Fibroblast of gingiva (primary cell): ENCODE data around the gene PKD1.
"Not testable (repeated sequence)": the region's sequence is repeated elsewhere in the genome, so short reads cannot be mapped to it uniquely, and the experiment has no call there.

ENCODE experiments used
- DNase-seq: peaks from one replicate; pipeline ENCODE4 v3.0.0-alpha.2; 2011; ENCODE audit warnings: low read depth

PKD1 gene

DNA sequence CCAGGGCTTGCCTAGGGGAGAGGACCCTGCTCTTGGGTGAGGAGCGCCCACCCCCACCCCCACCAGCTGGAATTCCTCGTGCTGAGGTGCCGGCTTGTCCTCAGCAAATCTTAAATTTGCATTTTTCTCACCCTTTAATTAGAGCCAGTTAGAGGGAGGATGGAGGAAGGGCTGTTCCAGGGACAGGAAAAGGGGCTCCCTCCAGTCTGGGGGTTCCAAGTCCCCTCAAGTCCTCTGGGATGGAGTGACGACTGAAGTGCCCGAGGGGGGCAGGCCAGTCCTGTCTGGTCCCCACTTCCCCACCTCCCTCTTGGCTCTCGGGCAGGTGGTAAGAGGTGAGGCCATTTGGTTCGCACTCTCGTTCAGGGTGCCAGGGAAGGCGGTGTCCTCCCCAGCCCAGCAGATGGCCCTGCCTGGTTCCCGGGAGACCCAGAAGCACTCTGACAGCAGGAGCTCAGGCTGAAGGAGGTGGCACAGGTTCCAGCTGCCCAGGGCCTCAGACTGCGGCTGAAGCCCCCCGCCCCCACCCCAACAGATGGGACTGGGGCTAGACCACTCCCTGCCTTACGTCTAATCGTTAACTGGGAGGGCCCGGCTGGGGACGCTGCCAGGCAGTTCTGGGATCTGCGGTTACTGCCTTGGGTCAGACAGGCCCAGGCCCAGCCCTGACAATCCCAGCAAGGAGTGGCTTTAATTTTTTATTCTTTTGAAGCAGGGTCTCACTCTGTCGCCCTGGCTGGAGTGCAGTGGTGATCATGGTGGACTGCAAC lies 14.9 kb upstream of the PKD1 start:
- no peak for DNase-seq

DNA sequence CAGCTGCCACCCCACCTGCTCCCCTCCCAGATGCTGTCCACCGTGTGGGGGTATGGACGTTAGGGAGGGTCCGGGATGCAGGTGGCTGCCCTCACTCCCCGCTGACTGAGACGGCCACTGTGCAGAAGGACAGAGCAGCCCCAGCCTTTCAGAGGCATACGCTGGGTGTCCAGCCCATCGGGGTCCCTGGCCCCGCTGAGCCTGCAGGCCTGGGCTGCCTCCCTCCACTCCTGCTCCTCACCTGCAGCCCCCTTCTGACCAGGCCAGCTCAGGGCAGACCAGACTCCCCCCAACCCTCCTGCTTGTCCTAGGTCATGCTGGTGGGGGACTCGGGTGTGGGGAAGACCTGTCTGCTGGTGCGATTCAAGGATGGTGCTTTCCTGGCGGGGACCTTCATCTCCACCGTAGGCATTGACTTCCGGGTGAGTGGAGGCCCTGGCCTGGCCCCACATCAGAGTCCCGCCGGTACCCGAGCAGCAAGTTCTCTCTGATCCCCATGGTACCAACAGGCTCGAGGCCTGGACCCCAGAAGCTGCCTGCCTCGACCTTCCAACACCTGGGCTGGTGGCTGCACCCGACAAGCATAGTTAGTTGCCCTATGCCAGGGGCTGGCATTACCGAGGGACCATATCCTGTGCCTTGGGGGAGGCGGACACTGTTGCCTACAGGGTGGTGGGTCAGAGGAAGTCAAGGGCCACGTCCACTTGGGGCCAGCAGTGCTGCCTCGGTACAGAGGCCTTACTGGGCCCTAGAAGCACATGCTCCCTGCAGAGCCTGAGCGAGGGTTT lies 14.1 kb upstream of the PKD1 start:
- DNase-seq = no peak

DNA sequence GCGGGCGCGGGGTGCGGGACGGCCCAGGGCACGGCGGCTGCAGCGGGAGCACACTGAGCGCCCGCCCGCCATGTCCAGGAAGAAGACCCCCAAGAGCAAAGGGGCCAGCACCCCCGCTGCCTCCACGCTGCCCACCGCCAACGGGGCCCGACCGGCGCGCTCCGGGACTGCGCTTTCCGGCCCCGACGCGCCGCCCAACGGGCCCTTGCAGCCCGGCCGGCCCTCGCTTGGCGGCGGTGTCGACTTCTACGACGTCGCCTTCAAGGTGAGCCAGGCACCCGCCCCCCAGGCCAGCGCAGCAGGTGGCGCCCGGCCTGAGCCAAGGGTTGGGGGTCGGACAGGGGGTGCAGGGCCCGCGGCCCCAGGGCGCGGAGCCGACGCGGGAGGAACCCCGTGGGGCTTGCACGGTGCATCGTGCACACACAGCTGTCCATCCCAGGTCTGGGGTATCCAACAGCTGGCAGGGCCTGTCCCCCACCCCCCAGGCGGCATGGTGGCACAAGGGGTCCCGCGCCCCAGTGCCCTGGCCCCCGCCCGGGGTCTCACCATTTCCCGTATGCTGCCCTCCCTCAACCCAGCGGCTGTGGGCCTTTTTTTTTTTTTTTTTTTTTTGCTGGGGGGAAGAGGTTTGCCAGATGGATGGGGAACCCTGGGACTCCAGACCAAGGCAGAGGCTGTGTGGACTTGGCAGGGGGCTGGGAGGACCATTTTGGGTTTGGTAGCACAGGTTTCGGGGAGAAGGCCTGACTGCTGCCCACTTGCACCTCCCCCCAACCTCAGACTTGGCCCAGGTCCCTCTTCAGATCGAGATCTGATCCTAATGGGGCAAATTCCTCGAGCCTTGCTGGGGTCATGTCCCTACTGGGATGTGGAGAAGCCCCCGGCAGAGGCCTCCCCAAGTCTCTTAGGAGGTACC lies 13.3 kb upstream of the PKD1 start:
- DNase-seq = no peak

DNA sequence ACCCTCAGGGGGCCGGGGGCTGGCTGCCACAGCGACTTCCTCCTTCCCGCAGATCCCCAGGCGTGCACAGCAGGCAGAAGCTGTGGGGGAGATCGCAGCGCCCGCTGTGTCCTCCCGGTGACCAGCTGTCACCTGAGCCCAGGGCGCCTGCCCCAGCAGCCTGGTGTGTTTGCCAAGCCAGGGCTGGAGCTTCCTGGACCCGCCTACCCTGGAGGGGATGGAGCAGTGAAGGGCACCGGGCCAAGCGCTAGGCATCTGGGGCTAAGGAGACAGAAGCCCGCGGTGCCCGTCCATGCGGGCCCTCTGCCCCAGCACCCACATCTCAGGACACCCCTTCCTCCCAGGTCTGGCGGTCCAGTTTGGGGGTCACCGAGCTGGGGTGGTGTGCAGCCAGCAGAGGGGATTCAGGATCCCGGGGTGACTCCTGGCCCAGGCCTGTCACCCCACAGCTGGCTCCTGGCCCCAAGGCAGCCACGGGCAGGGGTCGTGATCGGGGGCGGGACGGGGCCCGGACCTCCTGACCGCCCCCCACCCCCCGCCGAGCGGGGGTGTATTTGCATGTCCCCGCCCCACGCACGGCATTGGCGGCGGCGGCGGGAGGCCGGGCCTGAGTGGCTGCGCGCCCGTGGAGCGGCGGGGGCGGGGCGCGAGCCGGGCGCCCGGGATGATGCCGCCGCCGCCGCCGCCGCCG lies 12.4 kb upstream of the PKD1 start, which contains the start of gene RAB26:
RAB26 (plus strand) TSS at position 645 of the 691 bp plus-strand sequence. CDS start 159 bp downstream, outside the sequence.
- DNase-seq = peak; percentile 52

DNA sequence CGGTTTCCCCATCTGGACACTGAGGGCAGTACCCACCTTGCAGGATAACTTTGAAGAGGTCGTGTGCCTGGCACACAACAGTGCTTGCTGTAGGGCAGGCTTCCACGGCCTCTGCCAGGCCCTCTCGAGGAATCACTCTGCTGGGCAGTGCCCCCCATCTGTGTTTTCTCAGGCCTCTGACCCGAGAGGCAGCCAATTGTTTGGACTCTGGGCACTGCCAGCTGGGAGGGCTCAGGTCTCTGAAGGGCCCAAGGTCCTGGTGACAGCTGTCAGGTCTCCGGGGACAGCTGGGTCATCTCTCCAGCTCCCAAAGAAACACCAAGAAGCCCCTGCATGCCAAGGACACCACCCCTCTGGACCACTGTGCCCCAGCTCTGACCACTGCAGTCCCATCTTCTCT lies 11.7 kb upstream of the PKD1 start:
- DNase-seq = no peak

DNA sequence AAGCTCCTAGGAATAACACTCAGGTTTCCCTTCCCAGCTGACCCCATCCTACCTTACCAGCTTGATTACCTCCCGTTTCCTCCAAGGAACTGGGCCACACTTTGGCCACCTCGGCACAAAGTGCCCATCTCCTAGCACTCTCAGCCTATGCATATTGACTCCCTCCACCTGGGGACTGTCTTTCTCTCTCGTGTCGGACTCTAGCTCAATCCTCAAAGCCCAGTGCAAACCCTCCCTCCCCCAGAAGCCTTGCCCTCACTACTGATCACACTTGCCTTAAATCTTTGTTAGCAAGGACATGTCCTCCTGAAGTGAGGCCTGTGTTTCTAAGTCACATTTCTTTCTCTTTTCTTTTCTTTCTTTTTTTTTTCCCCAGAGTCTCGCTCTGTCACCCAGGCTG lies 10.1 kb upstream of the PKD1 start:
- DNase-seq = no peak

DNA sequence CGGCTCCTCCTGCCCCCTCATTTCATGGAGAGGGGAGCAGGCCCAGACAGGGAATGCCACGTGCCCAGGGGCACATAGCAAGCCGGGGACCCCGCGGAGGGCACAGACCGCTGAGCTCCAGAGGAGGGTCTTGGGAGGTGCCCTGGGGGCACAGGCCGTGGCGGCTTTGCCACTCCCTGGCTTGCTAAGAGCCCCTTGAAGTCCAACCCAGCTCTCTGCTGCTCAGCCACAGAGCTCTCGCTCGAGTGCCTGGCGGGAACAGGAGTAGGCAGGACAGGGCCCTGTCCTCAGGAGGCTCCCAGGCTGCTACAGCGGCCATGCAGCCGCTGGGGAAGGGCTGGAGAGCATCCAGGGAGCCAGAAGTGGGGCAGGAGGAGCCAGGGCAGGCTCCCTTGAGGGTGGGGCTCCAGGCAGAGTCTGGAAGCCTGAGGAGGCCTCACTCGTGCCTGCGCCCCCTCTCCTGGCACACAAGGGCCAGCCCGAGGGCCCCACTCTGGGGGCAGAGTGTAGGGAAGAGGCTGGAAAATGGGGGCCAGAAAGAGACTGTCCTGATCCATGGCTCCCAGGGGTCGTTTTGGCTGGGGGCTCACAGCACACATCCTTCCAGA lies 8.3 kb upstream of the PKD1 start:
- DNase-seq = no peak

DNA sequence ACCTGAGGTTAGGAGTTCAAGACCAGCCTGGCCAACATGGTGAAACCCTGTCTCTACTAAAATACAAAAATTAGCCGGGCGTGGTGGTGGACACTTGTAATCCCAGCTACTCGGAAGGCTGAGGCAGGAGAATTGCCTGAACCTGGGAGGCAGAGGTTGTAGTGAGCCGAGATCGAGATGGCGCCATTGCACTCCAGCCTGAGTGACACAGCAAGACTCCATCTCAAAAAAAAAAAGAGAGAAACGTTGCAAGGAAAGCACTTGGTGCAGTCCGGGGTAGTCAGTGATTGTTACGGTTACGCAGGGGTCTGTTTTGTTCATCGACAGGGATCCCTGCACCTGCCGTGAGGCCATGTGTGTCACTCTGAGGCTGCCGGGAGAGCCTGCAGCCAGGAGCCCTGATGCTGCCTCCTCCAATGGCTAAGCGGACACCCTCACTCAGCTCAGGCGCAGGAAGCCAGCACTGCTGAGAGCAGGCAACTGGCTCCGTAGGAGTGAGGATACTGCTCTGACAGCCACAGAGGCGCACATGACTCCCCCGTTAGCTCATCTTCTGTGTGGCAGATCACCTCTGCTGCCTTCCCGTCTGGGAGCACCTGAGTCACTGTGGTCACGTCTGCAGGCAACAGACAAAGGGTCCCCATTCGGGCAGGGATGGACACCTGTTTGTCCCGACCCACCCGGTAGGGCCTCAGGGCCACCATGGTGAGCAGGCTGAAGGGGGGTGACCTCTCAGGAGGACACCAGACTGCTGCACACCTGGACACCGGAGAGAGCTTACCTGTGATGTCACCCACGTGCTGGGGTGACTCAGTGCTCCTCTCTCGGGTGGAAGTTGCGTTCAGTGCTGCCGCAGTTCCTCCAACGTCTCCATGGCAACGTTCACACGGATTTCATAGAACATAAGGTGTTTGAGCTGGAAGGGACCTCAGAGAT lies 7.5 kb upstream of the PKD1 start:
- DNase-seq = no peak

DNA sequence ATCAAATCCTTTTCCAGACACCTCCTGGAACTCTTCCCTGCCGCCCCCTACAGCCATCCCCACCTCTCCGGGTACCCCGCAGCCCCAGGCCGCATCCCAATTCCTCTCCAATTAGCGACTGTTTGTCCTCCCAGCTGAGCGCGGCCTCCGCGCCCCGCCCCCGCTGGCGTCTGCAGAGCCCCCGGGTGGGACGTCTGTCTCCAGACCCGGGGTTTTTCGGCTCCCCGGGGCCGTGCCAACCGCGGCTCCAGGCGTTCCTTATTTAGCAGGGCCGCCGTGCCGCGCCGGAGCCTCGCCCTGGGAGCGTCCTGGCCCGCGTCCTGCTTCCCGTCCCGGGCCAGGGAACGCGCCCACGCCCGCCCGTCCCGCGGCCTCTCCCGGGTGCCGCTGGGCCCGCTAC lies 627 bp downstream of the PKD1 start:
- DNase-seq = not testable (repeated sequence)

DNA sequence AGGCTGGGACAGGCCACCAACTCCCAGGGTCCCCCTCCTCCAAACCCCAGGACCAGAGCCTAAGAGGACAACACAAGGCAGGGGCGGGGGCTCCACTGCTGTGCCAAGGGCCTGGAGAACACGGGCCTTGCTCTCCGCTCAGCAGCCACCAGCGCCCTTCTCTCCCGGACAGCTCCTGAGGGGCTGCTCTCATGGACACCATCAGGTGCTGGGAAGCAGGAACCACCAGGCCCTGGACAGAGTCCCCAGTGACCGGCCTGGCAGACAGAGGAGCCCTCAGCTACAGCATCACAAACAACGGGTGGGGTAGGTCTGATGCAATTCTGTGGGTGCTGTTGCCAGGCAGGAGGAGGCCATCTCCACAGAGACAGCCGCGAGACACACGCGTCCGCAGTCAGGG lies 1.9 kb downstream of the PKD1 start:
- DNase-seq = not testable (repeated sequence)

DNA sequence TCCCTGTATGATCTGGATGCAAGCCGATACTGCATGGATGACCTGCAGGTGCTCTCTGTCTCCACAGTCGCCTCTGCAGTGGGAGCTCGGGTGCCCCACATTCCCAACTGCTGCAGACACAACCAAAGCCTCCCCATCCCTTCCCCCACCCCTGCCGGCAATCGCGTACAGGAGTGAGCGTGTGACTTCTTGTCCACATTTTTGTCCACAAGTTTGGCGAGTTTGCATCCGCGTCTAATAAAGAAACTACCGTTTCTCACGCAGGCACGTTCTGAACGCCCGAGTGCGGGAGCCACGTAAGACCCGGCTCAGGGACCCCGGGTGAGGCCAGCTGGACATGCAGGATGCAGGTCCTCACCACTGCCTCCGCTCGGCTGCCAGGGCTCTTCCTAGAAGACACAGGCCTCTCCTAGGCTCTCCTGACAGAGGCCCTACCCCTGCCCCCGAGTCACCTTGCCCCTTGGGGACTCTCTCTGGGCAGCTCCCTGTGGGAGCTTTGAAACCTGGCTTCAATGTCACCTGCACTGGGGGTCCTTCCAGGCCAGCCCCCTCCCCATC lies 5.7 kb downstream of the PKD1 start:
- DNase-seq = not testable (repeated sequence)

DNA sequence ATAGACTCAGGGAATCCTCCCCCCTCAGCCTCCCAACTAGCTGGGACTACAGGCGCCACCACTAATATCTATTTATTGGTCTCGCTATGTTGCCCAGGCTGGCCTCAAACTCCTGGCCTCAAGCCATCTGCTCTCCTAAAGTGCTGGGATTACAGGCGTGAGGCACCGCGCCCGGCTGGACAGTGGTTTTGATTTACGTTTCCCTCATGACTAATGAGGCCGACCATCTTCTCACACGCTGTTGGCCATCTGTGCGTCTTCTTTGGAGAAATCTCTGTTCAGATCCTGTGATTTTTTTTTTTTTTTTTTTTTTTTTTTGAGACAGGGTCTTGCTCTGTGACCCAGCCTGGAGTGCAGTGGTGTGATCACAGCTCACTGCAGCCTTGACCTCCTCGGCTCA lies 6.4 kb downstream of the PKD1 start:
- DNase-seq = peak; percentile 87

DNA sequence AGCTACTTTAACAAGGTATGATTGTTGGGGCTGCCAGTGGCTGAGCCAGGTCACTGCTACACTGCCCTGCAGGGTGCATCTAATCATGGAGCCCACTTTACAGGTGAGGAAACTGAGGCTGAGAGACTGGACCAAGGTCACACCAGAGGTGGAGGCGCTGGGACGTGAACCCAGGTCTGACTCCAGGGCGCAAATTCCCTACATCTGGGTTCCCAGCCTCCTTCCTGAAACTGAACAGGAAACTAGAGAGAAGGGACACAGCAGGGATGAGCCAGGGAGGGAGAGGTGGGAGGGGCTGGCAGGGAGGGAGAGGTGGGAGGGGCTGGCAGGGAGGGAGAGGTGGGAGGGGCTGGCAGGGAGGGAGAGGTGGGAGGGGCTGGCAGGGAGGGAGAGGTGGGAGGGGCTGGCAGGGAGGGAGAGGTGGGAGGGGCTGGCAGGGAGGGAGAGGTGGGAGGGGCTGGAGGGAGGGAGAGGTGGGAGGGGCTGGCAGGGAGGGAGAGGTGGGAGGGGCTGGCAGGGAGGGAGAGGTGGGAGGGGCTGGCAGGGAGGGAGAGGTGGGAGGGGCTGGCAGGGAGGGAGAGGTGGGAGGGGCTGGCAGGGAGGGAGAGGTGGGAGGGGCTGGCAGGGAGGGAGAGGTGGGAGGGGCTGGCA lies 7.9 kb downstream of the PKD1 start:
- DNase-seq = peak; percentile 61

DNA sequence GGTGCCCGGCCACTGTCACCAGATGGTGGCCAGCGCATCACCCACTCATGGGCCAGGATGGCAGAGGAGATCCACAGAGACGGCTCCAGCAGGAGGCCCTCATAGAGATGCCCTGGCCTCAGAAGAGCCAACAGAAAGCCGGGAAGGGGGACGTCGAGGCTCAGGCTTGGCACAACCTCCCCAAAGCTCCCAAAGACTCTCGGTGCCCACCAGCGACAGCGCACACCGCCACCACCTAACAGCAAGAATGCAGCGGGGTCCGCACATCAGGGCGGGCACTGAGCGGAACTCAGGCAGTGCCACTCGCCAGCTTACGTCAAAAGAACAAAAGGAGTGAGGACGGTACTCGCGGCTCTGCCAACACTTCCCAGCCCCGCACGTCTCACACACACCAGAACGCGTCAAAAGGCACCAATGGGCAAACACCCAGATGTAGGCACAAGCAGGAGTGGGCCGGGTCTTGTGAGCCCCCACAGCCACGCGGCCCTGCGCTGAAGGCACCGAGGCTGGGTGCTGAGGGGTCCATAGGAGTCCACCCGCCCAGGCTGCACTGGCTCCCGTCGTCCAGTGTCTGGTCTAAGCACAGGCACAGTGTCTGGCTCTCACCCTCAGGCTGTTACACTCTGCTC lies 8.7 kb downstream of the PKD1 start:
- not testable (repeated sequence) for DNase-seq

DNA sequence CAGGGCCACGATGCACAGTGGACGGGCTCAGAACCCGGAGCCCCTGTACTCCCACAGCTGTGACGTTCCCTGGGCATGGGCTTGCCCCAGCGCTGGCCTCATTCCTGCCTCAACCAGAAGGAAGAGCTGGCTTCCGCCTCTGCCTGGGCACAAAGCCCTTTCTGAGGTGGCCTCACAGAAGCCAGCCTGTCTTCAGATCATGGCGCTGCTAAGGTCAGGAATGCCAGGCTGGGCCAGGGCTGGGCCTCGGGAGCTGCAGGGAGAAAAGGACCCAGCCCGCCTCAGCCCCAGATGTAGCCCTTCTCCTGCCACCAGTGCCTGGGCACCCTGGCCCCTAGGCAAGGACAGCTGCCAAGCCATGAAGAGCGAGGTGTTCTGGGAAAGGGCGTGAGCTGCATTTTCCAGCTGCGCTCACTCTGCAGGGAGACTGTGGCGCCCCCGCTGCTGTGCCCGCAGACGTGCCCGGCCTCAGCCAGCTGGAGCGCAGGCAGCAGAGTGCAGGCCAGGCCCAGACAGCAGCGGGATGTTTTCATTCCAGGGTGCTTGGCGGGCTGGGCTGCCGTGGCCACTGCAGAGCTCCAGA lies 9.4 kb downstream of the PKD1 start:
- DNase-seq = peak; percentile 60

DNA sequence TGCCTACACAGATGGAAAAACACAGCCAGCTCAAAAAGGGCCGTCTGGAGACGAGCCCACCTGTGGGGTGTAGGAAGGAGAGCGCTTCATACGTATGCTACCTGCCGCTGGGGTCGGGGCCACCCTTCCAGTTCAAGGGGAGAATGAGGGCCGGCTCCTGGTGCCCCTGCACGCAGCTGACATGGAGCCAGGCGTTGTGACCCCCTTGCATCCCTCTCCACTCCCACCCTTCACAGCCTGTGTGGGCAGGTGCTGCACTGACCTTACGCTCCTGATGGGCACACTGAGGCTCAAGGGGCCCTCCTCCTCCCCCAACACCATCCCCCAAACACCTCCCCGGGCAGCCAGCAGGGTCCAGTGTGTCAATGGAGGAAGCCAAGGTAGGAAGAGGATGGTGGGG lies 10.1 kb downstream of the PKD1 start:
- DNase-seq = not testable (repeated sequence)

DNA sequence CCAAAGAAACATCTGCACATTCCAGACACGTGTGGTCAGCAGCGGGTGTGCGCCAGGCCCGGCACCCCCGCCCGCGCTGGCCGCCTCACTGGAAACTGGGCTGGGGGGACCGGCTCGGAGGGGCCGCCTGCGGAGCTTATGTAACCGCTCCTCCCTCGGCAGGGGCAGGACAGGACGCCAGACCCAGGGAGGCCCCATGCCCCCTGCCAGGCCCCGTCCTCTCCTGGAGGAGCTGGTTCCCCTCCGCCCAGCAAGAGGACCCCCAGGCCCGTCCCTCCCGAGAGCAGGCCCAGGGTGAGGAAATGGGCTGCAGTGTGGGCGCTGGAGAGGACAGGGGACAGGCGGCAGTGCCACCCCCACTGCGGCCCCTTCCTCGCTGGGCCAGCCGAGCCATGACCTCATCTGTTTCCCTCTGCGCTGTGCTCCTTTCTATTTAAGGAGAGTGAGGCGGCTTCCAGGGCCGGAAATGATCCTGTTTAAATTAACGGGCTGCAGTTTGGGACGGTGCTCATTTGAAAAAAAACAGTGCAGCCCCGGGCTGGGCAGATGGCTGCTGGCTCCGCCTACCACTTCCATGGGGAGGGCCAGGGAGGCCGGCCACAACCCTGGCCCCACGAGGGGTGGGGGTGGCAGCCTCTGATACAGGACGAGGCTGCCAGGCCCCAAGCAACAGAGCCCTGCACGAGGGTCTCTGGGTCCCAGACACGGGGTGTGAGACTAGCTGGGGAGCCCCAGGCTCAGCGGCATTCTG lies 10.8 kb downstream of the PKD1 start:
- DNase-seq = peak; percentile 73

DNA sequence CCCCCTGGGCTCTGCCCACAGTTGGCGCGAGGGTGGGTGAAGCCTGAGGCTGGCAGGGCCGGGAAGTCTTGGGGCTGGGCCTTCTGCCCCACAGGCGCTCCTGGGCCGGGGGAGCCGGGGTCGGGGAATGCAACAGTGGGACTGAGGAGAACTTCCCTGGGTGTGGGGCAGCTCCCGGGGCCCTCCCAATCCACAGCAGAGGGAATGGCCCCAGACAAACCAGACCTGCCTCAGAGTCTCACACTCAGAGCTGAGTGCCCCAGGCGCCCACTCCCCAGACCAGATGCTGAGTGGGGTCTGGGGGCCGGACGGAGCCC lies 11.4 kb downstream of the PKD1 start:
- DNase-seq = not testable (repeated sequence)
